B cell (primary cell): ENCODE results near the gene MAP7D1.

ENCODE experiments used
- EZH2 ChIP-seq: IDR thresholded peaks from 2 replicates; pipeline ENCODE4 v1.6.1; 2012; ENCODE audit warnings: borderline replicate concordance, low read depth, mild to moderate bottlenecking, moderate library complexity, low read length; ENCODE audit not compliant: insufficient read depth, poor library complexity, severe bottlenecking
- TF ChIP-seq, protein P1 (sequence below): fragments of 200-600 bp; IDR thresholded peaks from one replicate; pipeline ENCODE4 v1.8.0; 2022; ENCODE audit warnings: antibody characterized with exemption, mild to moderate bottlenecking

DNA sequence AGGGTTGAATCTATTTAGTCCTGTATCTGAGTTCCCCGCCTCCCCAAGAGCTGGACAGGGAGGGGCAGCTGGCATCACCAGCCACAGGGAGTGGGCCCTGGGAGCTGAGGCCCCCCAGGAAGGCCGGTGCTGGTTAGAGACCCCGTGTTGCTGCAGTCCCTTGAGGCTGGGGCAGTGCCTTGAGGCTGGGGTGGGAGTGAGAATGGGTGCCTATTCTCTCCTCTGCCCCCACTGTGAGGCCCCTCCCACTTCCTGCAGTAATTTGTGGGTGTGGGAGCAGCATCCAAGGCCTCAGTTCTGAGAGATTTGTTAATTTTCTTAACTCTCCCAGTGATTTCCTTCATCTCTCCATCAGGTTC, 4.1 kb upstream of the MAP7D1 start:
- TF ChIP-seq, protein P1, sequence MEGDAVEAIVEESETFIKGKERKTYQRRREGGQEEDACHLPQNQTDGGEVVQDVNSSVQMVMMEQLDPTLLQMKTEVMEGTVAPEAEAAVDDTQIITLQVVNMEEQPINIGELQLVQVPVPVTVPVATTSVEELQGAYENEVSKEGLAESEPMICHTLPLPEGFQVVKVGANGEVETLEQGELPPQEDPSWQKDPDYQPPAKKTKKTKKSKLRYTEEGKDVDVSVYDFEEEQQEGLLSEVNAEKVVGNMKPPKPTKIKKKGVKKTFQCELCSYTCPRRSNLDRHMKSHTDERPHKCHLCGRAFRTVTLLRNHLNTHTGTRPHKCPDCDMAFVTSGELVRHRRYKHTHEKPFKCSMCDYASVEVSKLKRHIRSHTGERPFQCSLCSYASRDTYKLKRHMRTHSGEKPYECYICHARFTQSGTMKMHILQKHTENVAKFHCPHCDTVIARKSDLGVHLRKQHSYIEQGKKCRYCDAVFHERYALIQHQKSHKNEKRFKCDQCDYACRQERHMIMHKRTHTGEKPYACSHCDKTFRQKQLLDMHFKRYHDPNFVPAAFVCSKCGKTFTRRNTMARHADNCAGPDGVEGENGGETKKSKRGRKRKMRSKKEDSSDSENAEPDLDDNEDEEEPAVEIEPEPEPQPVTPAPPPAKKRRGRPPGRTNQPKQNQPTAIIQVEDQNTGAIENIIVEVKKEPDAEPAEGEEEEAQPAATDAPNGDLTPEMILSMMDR, result no peak
- TF ChIP-seq EZH2, result no peak
